DOHH2 (cell line): ENCODE data around the gene PBOV1.

Experiments
- CTCF ChIP-seq: fragments of 200-600 bp; sonication (generic); IDR thresholded peaks from one replicate; pipeline ENCODE4 v1.5.1; 2014; ENCODE audit warnings: antibody characterized with exemption, mild to moderate bottlenecking, low read depth, low read length; ENCODE audit not compliant: poor library complexity, severe bottlenecking
- EZH2phosphoT487 ChIP-seq: fragments of 200-600 bp; sonication (generic); IDR thresholded peaks from 2 replicates; pipeline ENCODE4 v1.6.1; 2017; ENCODE audit warnings: borderline replicate concordance, mild to moderate bottlenecking, antibody characterized with exemption, low read length, moderate library complexity, mixed read lengths

GRCh38 chr6:138246650-138247440 lies 28.6 kb upstream of the PBOV1 start:
- TF ChIP-seq EZH2phosphoT487 (no peak), CTCF (no peak)
